GM12874 (cell line): ENCODE results near the gene DUSP18.

Experiments used
- TF ChIP-seq, protein P1 (sequence below): IDR thresholded peaks from 2 replicates; pipeline ENCODE4 v1.5.1; 2011; ENCODE audit warnings: low read depth, mild to moderate bottlenecking, control low read depth, low read length, moderate library complexity; ENCODE audit not compliant: insufficient read depth

DUSP18 gene

DNA sequence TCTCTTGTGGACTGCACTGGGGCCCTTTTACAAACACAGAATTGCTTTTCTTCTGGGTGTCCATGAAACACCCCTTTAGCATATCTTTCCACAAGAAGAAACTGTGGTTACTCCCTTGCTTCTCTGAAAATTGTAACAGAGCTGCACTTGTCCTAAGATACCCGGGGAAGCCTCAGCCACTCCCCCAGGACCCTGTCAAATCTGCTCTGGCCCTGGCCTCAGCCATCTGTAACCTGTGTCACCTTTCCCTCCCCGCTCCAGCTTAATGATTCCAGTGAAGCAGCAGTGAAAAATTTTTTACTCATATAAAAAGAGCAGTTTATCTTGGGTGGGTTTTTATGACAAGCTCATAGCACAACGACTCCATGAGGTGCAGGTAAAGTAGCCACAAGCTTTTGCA is 3.4 kb upstream of the DUSP18 start:
- TF ChIP-seq, protein P1, sequence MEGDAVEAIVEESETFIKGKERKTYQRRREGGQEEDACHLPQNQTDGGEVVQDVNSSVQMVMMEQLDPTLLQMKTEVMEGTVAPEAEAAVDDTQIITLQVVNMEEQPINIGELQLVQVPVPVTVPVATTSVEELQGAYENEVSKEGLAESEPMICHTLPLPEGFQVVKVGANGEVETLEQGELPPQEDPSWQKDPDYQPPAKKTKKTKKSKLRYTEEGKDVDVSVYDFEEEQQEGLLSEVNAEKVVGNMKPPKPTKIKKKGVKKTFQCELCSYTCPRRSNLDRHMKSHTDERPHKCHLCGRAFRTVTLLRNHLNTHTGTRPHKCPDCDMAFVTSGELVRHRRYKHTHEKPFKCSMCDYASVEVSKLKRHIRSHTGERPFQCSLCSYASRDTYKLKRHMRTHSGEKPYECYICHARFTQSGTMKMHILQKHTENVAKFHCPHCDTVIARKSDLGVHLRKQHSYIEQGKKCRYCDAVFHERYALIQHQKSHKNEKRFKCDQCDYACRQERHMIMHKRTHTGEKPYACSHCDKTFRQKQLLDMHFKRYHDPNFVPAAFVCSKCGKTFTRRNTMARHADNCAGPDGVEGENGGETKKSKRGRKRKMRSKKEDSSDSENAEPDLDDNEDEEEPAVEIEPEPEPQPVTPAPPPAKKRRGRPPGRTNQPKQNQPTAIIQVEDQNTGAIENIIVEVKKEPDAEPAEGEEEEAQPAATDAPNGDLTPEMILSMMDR: no peak

DNA sequence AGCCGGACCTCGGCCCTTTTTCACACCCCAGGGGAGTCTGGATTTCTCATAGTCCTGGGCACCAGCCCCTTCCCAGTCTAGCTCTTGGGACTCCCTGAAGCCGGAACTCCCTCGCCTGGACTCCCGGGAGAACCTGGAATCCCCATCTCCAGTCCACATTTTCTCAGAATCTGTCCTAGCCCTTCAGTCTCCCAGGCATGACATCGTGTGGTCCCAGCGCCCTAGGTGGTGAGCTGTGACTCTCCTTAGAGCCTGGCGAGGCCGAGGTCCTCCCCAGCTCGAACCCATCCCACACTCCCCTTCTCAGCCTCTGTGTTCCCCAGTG is 673 bp upstream of the DUSP18 start:
- TF ChIP-seq, protein P1: no peak

DNA sequence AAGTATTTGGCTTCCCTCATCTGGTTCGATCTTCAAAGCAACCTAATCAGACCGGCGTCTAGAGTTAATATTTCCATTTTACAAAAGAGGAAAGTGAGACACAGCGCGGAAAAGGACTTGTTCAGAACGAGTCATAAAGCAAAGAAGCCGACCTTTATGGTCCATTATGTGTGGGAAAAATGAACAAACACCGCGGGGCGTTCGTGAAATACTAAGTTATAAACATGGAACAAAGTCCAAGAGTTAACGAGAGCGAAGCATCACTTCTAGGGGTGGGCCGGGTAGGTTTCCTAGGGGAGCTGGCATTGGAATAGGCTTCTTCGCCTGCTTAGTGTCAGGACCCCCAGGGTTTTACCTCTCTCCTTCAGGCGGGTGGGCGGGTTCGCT is 575 bp downstream of the DUSP18 start:
- TF ChIP-seq, protein P1: no peak

DNA sequence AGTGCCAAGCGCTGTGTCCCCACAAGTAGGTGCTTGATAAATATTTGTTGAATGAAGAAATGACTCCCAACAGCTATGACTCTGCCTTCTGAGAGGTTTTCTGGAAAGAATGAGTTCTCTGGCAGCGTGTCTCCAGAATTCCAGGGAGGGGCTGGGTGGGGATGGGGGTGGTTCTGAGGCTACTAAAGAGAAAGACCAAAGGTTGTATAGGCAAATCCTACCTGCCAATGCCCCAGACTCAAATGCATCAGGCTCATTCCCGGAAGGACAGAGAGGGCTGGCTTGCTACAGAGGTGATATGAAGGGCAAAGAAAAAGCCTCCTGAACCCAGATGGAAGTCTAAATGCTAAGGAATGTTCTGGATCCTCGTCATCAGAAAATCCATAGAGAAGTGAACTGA is 1.9 kb downstream of the DUSP18 start:
- TF ChIP-seq, protein P1: no peak

DNA sequence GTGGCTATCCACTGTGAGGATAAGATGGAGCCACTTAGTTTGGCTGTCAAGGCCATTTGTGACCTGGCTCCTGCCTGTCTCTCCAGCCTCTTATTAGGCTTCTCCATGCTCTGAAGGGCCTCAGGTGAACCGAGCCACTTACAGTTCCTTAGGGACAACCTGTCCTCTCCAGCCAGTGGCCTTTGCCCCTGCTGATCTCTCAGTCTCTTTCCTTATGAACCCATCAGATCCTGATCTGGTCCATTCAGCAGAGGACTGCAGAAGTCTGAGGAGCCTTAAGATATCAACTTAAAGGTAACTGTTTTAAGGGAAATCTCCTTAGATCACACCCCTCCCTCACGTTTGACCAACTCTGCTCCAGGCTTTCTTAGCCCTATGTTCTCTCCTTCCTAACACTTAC is 2.4 kb downstream of the DUSP18 start:
- TF ChIP-seq, protein P1: no peak

DNA sequence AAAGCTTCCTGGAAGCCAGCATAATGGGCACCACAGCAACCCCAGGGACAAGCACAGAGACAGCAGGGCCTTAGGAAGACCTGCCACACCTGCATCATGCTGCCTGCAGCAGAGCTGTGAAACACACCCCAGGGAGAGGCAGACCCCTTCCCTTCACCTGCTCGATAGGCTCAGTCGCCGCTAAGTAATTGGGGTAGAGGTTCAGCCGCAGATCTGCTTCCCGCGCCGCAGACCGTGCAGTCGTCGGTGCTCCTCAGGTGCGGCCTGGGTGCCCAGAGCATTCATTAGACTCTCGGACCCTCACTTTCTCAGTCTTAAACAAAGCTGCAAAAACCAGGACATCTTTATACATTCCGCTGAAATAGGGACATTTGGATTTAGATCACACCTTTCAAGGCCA is 2.9 kb downstream of the DUSP18 start:
- TF ChIP-seq, protein P1: no peak

DNA sequence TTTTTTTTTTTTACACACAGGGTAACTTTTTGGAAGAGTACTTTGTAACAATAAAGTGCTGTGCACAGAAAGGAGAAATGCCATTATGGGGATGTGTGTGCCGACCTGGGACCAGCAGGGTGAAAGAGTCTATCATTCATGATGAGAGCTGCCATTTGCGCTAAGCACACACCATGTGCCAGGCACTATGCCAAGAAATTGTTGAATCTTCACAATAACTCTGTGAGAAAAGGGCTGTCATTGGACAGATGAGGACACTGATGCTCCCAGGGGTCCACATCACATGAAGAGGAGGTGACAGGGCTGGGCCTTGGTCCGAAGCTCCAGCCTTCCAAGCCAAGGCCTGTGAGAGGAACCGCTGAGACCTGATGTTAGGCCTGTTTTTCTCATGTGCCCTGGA is 5.6 kb downstream of the DUSP18 start:
- TF ChIP-seq, protein P1: no peak

DNA sequence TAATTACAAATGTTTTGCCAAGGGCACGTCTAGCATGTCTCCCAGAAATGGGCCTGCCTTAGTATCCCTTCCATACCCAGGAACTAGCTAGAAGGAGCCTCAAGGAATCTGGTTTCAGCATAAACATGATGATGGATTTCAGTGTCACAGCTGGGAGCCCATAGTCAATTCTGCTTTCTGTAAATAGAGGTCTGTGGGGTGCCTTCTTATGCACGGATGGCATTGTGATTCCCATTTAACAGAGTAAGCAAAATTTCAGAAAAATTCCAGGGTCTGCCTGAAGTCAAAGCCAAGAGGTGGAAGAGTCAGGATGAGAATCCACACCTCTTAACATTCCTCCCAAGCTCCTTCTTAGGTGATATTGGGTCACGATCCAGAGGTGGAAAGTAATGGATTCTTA is 12.1 kb downstream of the DUSP18 start:
- TF ChIP-seq, protein P1: no peak
